Measurements from ENCODE around the gene SLC16A13. TPM values are rescaled to one million over a fixed set of nuclear protein-coding genes. Genes with fewer than 3 reads are reported as not detected.
A peak's percentile ranks its signal among the peaks of the same experiment; 100 is the strongest.

SLC16A13 gene
- total RNA-seq, 2 donors from 2014 or later: 0.56 TPM; not detected in 1

DNA sequence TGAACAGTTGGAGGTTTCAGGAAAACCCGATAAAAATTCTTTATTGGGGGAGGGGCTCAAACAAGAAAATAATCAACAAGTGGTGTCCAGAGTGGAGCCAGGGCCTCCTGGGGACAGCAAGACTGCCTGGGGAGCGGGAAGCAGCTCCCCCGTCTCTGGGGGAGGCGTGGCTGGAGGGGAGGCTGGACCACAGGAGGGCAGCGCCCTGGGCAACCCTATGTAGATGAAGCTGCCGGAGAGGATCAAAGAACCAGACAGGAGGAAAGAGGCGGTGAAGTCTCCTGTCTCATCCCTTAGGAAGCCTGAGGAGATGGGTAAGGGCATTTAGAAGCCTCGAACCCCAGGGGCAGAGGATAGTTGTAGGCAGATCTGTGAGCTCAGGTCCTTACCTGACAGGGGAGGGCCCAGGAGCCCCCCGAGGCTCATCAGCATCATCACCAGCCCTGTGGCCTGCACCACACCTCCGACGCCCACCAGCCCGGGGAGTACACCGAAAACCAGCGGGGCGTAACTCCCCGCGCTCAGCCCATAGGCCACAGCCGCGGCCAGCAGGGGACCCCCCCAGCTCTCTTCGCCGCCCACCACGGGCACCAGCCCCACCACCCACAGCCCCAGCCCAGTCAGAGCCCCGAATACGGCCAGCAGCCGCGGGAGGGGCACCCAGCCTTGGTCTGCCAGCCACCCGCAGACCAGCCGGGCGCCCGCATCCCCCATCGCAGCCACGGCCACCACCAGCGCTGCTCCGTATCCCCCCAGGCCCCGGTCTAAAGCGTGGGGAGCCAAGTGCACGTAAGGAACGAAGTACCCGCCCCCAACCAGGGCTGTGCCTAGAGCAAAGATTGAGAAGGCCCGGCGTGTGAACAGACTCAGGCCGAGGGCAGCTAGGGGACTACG lies 6.0 kb downstream of the SLC16A13 start:
- ATAC-seq (ENCODE audit: insufficient number of reproducible peaks, low FRiP score, low read depth) (no peak), DNase-seq (ENCODE audit: low spot score) (no peak)
- Histone ChIP-seq H3K27me3 (replicated peaks; ENCODE audit: insufficient read depth) (peaks cover 15% of the 10 kb centered on the region), H3K4me1 (ENCODE audit: control insufficient read depth in 1 of 2, low read depth in 2 of 2) (peaks cover 15 to 35% of the 10 kb centered on the region in 2 donors), H3K9me3 (no peaks in the 10 kb centered on the region), H3K27ac (no peak overlapping the region), H3K4me3 (peak overlapping the region; percentile 64), H3K36me3 (no peaks in the 10 kb centered on the region)
- no peak for TF ChIP-seq CTCF (IDR thresholded peaks at IDR 0.05)

DNA sequence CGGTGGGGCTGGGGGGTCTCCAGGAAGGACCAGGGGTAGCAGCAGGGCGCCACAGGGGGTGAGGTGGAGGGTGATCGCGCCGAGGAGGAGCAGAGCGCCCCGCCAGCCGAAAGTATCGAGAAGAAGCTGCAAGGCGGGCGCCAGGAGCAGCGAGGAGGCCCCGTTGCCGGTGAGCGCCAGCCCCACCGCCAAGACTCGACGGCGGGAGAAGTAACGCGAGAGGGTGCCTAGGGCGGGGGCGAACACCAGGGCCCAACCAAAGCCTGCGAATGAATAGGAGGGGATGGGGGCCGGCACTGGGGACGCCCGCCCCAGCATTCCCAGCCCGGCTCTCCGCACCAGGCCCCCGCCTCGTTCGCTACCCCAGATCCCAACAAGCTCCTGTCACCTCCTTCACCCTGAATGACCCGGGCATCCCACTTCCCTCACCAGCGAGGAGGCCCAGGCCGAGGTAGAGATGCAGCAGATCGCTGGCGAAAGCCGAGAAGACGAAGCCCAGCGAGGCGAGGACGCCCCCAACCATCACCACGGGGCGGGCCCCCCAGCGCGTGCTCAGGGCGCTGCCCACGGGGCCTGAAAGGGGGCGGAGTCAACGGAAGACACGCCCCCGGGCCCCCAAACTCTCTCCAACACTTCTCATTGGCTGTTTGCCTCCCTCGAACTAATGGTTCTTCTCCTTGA lies 6.8 kb downstream of the SLC16A13 start:
- H3K27me3 ChIP-seq (replicated peaks; ENCODE audit: insufficient read depth): peaks cover 15% of the 10 kb centered on the region

GRCh38 chr17:7043182-7043496 lies 7.3 kb downstream of the SLC16A13 start:
- Histone ChIP-seq H3K36me3 (no peaks in the 10 kb centered on the region), H3K27ac (peak overlapping the region in 1 of 2 donors; percentile 23), H3K9me3 (no peaks in the 10 kb centered on the region), H3K27me3 (replicated peaks; ENCODE audit: insufficient read depth) (peaks cover 15% of the 10 kb centered on the region), H3K4me1 (ENCODE audit: control insufficient read depth in 1 of 2, low read depth in 2 of 2) (peaks cover 15 to 38% of the 10 kb centered on the region in 2 donors), H3K4me3 (peak overlapping the region; percentile 64)
- no peak for ATAC-seq (ENCODE audit: insufficient number of reproducible peaks, low FRiP score, low read depth)
- no peak for TF ChIP-seq CTCF (IDR thresholded peaks at IDR 0.05)
- no peak for DNase-seq (ENCODE audit: low spot score)

More for the DNA sequence above, 6.8 kb downstream of the SLC16A13 start:
- Histone ChIP-seq H3K4me1 (ENCODE audit: control insufficient read depth in 1 of 2, low read depth in 2 of 2) (peaks cover 15 to 38% of the 10 kb centered on the region in 2 donors), H3K36me3 (no peaks in the 10 kb centered on the region), H3K4me3 (peak overlapping the region; percentile 64), H3K9me3 (no peaks in the 10 kb centered on the region), H3K27ac (peak overlapping the region in 1 of 2 donors; percentile 23)
- no peak for TF ChIP-seq CTCF (IDR thresholded peaks at IDR 0.05)
- DNase-seq (ENCODE audit: low spot score) (no peak), ATAC-seq (ENCODE audit: insufficient number of reproducible peaks, low FRiP score, low read depth) (no peak)

DNA sequence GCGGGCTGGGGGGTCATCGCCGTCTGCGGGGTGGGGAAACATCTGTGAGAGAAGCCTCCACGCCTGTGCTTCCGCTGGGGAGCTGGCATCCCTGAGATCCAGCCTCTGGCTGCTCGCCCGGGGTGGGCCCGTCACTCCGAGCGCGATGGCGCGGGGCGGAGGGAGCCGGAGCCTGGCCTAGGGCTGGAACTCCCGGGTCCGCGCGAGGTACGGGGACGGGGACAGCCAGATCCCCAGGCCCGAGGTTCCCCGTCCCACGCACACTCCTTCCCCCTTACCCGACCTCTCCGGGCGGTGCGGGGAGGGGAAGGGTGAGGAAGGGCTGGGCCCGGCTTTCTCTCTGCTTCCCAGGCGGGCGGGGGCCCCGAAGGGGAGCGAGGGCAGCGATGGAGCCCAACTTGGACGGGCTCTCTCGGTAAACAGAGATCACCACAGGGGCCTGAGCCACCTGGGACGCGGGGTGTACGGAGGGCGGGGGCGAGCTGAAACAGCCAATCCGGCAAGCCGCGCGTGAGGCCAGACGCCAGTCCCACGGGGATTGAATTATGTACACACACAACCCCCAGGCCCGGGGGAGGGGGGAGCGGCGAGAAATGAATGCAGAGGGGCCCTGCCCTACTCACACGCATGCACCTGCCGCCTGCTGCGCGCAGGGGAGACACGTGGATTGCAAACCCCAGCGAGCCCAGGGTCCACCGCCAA lies 7.8 kb downstream of the SLC16A13 start, which contains the start of gene SLC16A11:
SLC16A11 (minus strand) TSS at position 596 of the 702 bp plus-strand sequence; CDS start at position 17, 579 bp downstream.
- DNase-seq (ENCODE audit: low spot score): no peak
- no peak for ATAC-seq (ENCODE audit: insufficient number of reproducible peaks, low FRiP score, low read depth)
- Histone ChIP-seq H3K9me3 (no peaks in the 10 kb centered on the region), H3K27me3 (replicated peaks; ENCODE audit: insufficient read depth) (peaks cover 15% of the 10 kb centered on the region), H3K36me3 (no peaks in the 10 kb centered on the region), H3K4me3 (peak within 1 kb of the TSS; percentile 64), H3K27ac (peak within 1 kb of the TSS in 1 of 2 donors; percentile 23), H3K4me1 (ENCODE audit: control insufficient read depth in 1 of 2, low read depth in 2 of 2) (peaks cover 15 to 38% of the 10 kb centered on the region in 2 donors)
- TF ChIP-seq CTCF (IDR thresholded peaks at IDR 0.05): no peak

Measured in thoracic aorta (tissue), 2 donors.